ENCODE measurements around the gene YIPF2. TPM values are rescaled to one million over a fixed set of nuclear protein-coding genes. Genes with fewer than 3 reads are reported as not detected.
"Not testable (repeated sequence)": the region's sequence is repeated elsewhere in the genome, so short reads cannot be mapped to it uniquely, and the experiment has no call there.

YIPF2 gene
- total RNA-seq, 2 experiments from 2014 or later: 21.1 to 21.7 TPM

DNA sequence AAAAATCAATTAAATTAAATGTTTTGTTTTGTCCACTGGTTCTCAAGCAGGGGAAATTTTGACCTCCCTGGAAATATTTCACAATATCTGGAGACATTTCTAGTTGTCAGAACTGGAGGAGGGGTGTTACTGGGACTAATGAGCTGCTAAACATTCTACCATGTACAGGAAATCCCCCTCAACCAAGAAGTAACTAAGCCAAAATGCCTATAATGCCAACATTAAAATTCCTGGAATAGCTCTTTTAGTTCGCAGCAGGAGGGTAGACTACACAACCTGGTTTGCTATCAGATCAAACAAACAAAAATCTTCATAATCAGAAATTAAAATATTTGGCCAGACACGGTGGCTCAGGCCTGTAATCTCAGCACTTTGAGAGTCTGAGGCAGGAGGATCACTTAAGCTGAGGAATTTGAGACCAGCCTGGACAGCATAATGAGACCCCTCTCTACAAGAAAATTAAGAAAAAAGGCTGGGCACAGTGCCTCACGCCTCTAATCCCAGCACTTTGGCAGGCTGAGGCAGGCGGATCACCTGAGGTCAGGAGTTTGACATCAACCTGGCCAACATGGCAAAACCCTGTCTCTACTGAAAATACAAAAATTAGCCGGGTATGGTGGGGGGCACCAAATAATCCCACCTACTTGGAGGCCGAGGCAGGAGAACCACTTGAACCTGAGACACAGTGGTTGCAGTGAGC is 18.7 kb upstream of the YIPF2 start:
- Histone ChIP-seq H3K27me3 (ENCODE audit: control insufficient read depth in 1 of 2, insufficient read depth in 2 of 2, low read length in 2 of 2) (no peaks in the 10 kb centered on the region), H3K4me3 (ENCODE audit: low read length) (no peak overlapping the region), H3K36me3 (ENCODE audit: insufficient read depth, low read length) (no peaks in the 10 kb centered on the region), H3K27ac (ENCODE audit: low read depth in 1 of 2, low read length in 2 of 2) (no peak overlapping the region), H3K4me1 (ENCODE audit: insufficient read depth, low read length) (peaks cover 2% of the 10 kb centered on the region), H3K9me3 (ENCODE audit: control insufficient read depth in 1 of 2, insufficient read depth in 1 of 2, low read length in 2 of 2) (no peaks in the 10 kb centered on the region)
- H3K27ac Mint-ChIP-seq: no peak overlapping the region
- POLR2A ChIA-PET: no interaction called here
- ATAC-seq (ENCODE audit: poor library complexity) (no peak), DNase-seq (no peak)
- no peaks in the 10 kb centered on the region for H3K9me3 Mint-ChIP-seq
- no peaks in the 10 kb centered on the region for H3K36me3 Mint-ChIP-seq (ENCODE audit: low read depth)
- CTCF ChIA-PET: no interaction called here
- H3K4me3 Mint-ChIP-seq: no peak overlapping the region
- intact Hi-C loops (cut with DNase I, micrococcal nuclease): no loop called here
- H3K27me3 Mint-ChIP-seq: no peaks in the 10 kb centered on the region
- H3K4me1 Mint-ChIP-seq (ENCODE audit: low read depth): peaks cover 2% of the 10 kb centered on the region
- TF ChIP-seq, protein P1, sequence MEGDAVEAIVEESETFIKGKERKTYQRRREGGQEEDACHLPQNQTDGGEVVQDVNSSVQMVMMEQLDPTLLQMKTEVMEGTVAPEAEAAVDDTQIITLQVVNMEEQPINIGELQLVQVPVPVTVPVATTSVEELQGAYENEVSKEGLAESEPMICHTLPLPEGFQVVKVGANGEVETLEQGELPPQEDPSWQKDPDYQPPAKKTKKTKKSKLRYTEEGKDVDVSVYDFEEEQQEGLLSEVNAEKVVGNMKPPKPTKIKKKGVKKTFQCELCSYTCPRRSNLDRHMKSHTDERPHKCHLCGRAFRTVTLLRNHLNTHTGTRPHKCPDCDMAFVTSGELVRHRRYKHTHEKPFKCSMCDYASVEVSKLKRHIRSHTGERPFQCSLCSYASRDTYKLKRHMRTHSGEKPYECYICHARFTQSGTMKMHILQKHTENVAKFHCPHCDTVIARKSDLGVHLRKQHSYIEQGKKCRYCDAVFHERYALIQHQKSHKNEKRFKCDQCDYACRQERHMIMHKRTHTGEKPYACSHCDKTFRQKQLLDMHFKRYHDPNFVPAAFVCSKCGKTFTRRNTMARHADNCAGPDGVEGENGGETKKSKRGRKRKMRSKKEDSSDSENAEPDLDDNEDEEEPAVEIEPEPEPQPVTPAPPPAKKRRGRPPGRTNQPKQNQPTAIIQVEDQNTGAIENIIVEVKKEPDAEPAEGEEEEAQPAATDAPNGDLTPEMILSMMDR (IDR thresholded peaks at IDR 0.05): no peak

DNA sequence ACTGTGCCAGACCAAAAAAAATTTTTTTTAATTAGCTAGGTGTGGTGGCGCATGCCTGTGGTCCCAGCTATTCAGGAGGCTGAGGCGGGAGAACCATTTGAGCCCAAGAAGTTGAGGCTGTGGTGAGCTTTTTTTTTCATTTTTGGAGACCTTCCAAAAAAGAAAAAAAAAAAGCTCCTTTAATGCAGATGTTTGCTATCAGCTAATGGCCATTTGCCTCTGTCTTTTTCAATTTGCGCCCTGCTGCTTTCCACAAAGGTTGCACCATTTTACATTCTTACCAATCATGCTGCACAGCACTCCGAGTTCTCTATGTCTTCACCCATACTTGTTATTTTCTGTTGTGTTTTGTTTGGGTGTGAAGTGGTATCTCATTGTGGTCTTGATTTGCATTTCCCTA is 16.8 kb upstream of the YIPF2 start:
- DNase-seq (no peak), ATAC-seq (ENCODE audit: poor library complexity) (no peak)
- TF ChIP-seq, protein P1 (IDR thresholded peaks at IDR 0.05): no peak
- Histone ChIP-seq H3K4me3 (ENCODE audit: low read length) (no peak overlapping the region), H3K4me1 (ENCODE audit: insufficient read depth, low read length) (peaks cover 4% of the 10 kb centered on the region), H3K9me3 (ENCODE audit: control insufficient read depth in 1 of 2, insufficient read depth in 1 of 2, low read length in 2 of 2) (no peaks in the 10 kb centered on the region), H3K36me3 (ENCODE audit: insufficient read depth, low read length) (no peaks in the 10 kb centered on the region), H3K27me3 (ENCODE audit: control insufficient read depth in 1 of 2, insufficient read depth in 2 of 2, low read length in 2 of 2) (no peaks in the 10 kb centered on the region), H3K27ac (ENCODE audit: low read depth in 1 of 2, low read length in 2 of 2) (no peak overlapping the region)
- peaks cover 5% of the 10 kb centered on the region for H3K4me1 Mint-ChIP-seq (ENCODE audit: low read depth)
- CTCF ChIA-PET: interaction anchor here (1.1 kb wide), 1 partner anchor 90 kb away, joined by 4 read pairs; no protein-coding TSS in a partner anchor
- intact Hi-C loops (cut with DNase I, micrococcal nuclease): no loop called here
- POLR2A ChIA-PET: no interaction called here
- no peak overlapping the region for H3K4me3 Mint-ChIP-seq
- H3K27me3 Mint-ChIP-seq: no peaks in the 10 kb centered on the region
- H3K9me3 Mint-ChIP-seq: no peaks in the 10 kb centered on the region
- H3K27ac Mint-ChIP-seq: no peak overlapping the region
- no peaks in the 10 kb centered on the region for H3K36me3 Mint-ChIP-seq (ENCODE audit: low read depth)

DNA sequence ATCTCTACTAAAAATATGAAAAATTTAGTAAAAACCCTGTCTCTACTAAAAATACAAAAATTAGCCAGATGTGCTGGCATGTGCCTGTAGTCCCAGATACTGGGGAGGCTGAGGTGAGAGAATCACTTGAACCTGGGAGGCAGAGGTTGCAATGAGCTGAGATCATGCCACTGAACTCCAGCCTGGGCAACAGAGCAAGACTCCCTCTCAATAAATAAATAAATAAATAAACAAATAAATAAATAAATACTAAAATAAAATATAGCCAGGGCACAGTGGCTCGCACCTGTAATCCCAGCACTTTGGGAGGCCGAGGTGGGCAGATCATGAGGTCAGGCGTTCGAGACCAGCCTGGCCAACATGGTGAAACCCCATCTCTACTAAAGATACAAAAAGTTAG is 15.0 kb upstream of the YIPF2 start:
- H3K4me3 ChIP-seq (ENCODE audit: low read length); POLR2A ChIA-PET; H3K27ac ChIP-seq (ENCODE audit: low read depth in 1 of 2, low read length in 2 of 2); H3K4me3 Mint-ChIP-seq; H3K9me3 Mint-ChIP-seq; CTCF ChIA-PET; H3K4me1 ChIP-seq (ENCODE audit: insufficient read depth, low read length); H3K27ac Mint-ChIP-seq; ATAC-seq (ENCODE audit: poor library complexity); DNase-seq; H3K36me3 Mint-ChIP-seq (ENCODE audit: low read depth); H3K27me3 Mint-ChIP-seq; H3K36me3 ChIP-seq (ENCODE audit: insufficient read depth, low read length); H3K9me3 ChIP-seq (ENCODE audit: control insufficient read depth in 1 of 2, insufficient read depth in 1 of 2, low read length in 2 of 2); H3K4me1 Mint-ChIP-seq (ENCODE audit: low read depth); H3K27me3 ChIP-seq (ENCODE audit: control insufficient read depth in 1 of 2, insufficient read depth in 2 of 2, low read length in 2 of 2): not testable (repeated sequence)
- intact Hi-C loops (cut with DNase I, micrococcal nuclease): loop anchor here (2.0 to 5.0 kb wide), 3 partner anchors 19 to 261 kb away; no protein-coding TSS in a partner anchor

DNA sequence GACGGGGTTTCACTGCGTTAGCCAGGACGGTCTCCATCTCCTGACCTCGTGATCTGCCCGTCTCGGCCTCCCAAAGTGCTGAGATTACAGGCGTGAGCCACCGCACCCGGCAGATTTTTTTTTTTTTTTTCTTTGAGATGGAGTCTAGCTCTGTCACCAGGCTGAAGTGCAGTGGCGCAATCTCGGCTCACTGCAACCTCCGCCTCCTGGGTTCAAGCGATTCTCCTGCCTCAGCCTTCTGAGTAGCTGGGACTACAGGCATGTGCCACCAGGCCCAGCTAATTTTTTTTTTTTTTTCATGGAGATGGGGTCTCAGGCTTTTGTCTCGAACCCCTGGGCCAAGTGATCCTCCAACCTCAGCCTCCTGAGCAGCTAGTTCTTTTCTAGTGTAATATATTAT is 13.2 kb upstream of the YIPF2 start:
- H3K27ac Mint-ChIP-seq; H3K4me1 ChIP-seq (ENCODE audit: insufficient read depth, low read length); H3K27ac ChIP-seq (ENCODE audit: low read depth in 1 of 2, low read length in 2 of 2); H3K9me3 ChIP-seq (ENCODE audit: control insufficient read depth in 1 of 2, insufficient read depth in 1 of 2, low read length in 2 of 2); H3K36me3 ChIP-seq (ENCODE audit: insufficient read depth, low read length); H3K36me3 Mint-ChIP-seq (ENCODE audit: low read depth); H3K4me1 Mint-ChIP-seq (ENCODE audit: low read depth); H3K4me3 Mint-ChIP-seq; H3K27me3 ChIP-seq (ENCODE audit: control insufficient read depth in 1 of 2, insufficient read depth in 2 of 2, low read length in 2 of 2); H3K9me3 Mint-ChIP-seq; H3K27me3 Mint-ChIP-seq; ATAC-seq (ENCODE audit: poor library complexity); H3K4me3 ChIP-seq (ENCODE audit: low read length); DNase-seq: not testable (repeated sequence)
- intact Hi-C loops (cut with DNase I, micrococcal nuclease): loop anchor here (2.0 to 5.0 kb wide), 3 partner anchors 21 to 263 kb away; no protein-coding TSS in a partner anchor
- POLR2A ChIA-PET: interaction anchor here (1.7 kb wide), 1 partner anchor 20 kb away, joined by 7 read pairs; the partner anchor contains the start of gene SMARCA4
- CTCF ChIA-PET: interaction anchor here (1.0 to 1.6 kb wide), 14 partner anchors 9 to 94 kb away, joined by 3 to 19 read pairs (median 5); no protein-coding TSS in a partner anchor
